G401 (cell line): ENCODE measurements around the gene GRIP1. TPM values are rescaled to one million over a fixed set of nuclear protein-coding genes. Genes with fewer than 3 reads are reported as not detected.

Experiments
- DNase-seq: peaks from one replicate; pipeline ENCODE4 v3.0.0-alpha.2; 2015; ENCODE audit warnings: low spot score
- in situ Hi-C: cut with HindIII; loops from 2 replicates; pipeline ENCODE4 v1.10.0; 2016; ENCODE audit warnings: low sequenced_read_pairs, mixed read lengths
- total RNA-seq: library from RNA; depleted of rRNA; stranded (reverse); fragments of >200 nt; shearing (Covaris generic); gene quantifications from 2 replicates; pipeline ENCODE4 v1.2.3, GENCODE V29; 2014

GRIP1 gene
- total RNA-seq, 1 experiment from 2014 or later = 0.27 TPM

GRCh38 chr12:66428261-66428660 lies 250.6 kb downstream of the GRIP1 start:
- no peak for DNase-seq

GRCh38 chr12:66426696-66427095 lies 252.2 kb downstream of the GRIP1 start:
- DNase-seq = no peak
- in situ Hi-C loops = no loop called here

More at GRCh38 chr12:66428261-66428660, 250.6 kb downstream of the GRIP1 start:
- in situ Hi-C loops = no loop called here

GRCh38 chr12:66423266-66423665 lies 255.6 kb downstream of the GRIP1 start:
- in situ Hi-C loops = no loop called here
- no peak for DNase-seq

- DNase-seq = no peak
- in situ Hi-C loops = no loop called here
Measured at GRCh38 chr12:66418908-66419307, 260.0 kb downstream of the GRIP1 start.

GRCh38 chr12:66417217-66417616 lies 261.7 kb downstream of the GRIP1 start:
- DNase-seq = no peak
- in situ Hi-C loops = no loop called here

- peak; percentile 21 for DNase-seq
- in situ Hi-C loops = no loop called here
Measured at GRCh38 chr12:66409195-66409871, 269.5 kb downstream of the GRIP1 start.

GRCh38 chr12:66405395-66405794 lies 273.5 kb downstream of the GRIP1 start:
- no peak for DNase-seq
- in situ Hi-C loops = no loop called here

- DNase-seq = no peak
- in situ Hi-C loops = no loop called here
Measured at GRCh38 chr12:66403746-66404145, 275.1 kb downstream of the GRIP1 start.

GRCh38 chr12:66399911-66400306 lies 279.0 kb downstream of the GRIP1 start:
- in situ Hi-C loops = no loop called here
- no peak for DNase-seq

GRCh38 chr12:66398931-66399910 lies 279.7 kb downstream of the GRIP1 start:
- in situ Hi-C loops = no loop called here
- no peak for DNase-seq

- in situ Hi-C loops = no loop called here
Measured at GRCh38 chr12:66397574-66398290, 281.1 kb downstream of the GRIP1 start.

GRCh38 chr12:66393890-66394289 lies 285.0 kb downstream of the GRIP1 start:
- in situ Hi-C loops = no loop called here
- DNase-seq = no peak

More at GRCh38 chr12:66397574-66398290, 281.1 kb downstream of the GRIP1 start:
- DNase-seq = no peak

- DNase-seq = peak; percentile 13
- in situ Hi-C loops = no loop called here
Measured at GRCh38 chr12:66392266-66392915, 286.5 kb downstream of the GRIP1 start.

- no peak for DNase-seq
- in situ Hi-C loops = no loop called here
Measured at GRCh38 chr12:66388517-66388916, 290.4 kb downstream of the GRIP1 start.

GRCh38 chr12:66387117-66387516 lies 291.8 kb downstream of the GRIP1 start:
- DNase-seq = no peak
- in situ Hi-C loops = no loop called here

GRCh38 chr12:66380769-66381535 lies 297.9 kb downstream of the GRIP1 start:
- DNase-seq = no peak
- in situ Hi-C loops = no loop called here

GRCh38 chr12:66379616-66380015 lies 299.3 kb downstream of the GRIP1 start:
- in situ Hi-C loops = no loop called here
- no peak for DNase-seq

- in situ Hi-C loops = no loop called here
- no peak for DNase-seq
Measured at GRCh38 chr12:66375560-66375959, 303.3 kb downstream of the GRIP1 start.
